AG04449 (cell line): ENCODE measurements around the gene OGFR.

Source experiments
- CTCF ChIA-PET: fragments of 350-600 bp; formaldehyde crosslinking; extraction: SDS; loops from one replicate; lab custom pipeline; 2021; ENCODE audit warnings: antibody characterized with exemption; lab: Yijun Ruan, JAX
- POLR2A ChIA-PET: fragments of 400-600, 350-600 bp; formaldehyde crosslinking; extraction: SDS; loops from one replicate; lab custom pipeline; 2020; ENCODE audit warnings: antibody characterized with exemption, inconsistent platforms; lab: Yijun Ruan, JAX
- DNase-seq: peaks from one replicate; pipeline ENCODE4 v3.0.0-alpha.2; 2010; ENCODE audit warnings: low read depth, low spot score
- H3K4me3 ChIP-seq: 2 replicates; pipeline ENCODE4 v1.5.1; 2011; ENCODE audit warnings: low read depth, mild to moderate bottlenecking, control low read depth, low read length
- TF ChIP-seq, protein P1 (sequence below): IDR thresholded peaks from one replicate; pipeline ENCODE4 v1.5.1; 2011; ENCODE audit warnings: mild to moderate bottlenecking, moderate library complexity, low read length, control low read depth, inconsistent platforms; ENCODE audit not compliant: insufficient read depth; ENCODE audit errors: missing control alignments

OGFR gene

DNA sequence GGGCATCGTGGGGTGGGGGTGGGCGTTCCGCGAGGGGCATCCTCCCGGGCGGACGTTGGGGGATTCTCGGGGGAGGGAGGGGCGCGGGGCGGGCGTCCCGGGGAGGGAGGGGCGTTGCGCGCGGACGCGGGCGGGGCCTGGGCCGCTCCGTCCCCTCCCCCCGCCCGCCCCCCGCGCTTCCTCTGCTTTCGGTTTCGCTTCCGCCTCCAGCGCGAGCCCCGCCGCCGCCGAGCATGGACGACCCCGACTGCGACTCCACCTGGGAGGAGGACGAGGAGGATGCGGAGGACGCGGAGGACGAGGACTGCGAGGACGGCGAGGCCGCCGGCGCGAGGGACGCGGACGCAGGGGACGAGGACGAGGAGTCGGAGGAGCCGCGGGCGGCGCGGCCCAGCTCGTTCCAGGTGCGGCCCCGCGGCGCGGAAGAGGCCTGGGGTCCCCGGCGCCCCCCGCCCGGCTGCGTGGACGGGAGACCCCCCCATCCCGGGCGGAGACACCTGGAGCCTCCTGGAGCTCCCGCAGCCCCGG is at the start of gene OGFR:
Gene OGFR (plus strand): TSS at position 209 of the 528 bp plus-strand sequence. CDS start 25 bp downstream, at position 234.
- ChIA-PET POLR2A (interaction anchor here (1.2 kb wide), 1 partner anchor 8 kb away, joined by 4 read pairs; the partner anchor contains the start of gene MRGBP), CTCF (interaction anchor here (0.9 to 7.8 kb wide), 5 partner anchors 8 to 305 kb away, joined by 3 to 99 read pairs (median 6); partner anchors contain the start of gene MRGBP)
- peak within 1 kb of the TSS; percentile 86 for H3K4me3 ChIP-seq
- TF ChIP-seq, protein P1, sequence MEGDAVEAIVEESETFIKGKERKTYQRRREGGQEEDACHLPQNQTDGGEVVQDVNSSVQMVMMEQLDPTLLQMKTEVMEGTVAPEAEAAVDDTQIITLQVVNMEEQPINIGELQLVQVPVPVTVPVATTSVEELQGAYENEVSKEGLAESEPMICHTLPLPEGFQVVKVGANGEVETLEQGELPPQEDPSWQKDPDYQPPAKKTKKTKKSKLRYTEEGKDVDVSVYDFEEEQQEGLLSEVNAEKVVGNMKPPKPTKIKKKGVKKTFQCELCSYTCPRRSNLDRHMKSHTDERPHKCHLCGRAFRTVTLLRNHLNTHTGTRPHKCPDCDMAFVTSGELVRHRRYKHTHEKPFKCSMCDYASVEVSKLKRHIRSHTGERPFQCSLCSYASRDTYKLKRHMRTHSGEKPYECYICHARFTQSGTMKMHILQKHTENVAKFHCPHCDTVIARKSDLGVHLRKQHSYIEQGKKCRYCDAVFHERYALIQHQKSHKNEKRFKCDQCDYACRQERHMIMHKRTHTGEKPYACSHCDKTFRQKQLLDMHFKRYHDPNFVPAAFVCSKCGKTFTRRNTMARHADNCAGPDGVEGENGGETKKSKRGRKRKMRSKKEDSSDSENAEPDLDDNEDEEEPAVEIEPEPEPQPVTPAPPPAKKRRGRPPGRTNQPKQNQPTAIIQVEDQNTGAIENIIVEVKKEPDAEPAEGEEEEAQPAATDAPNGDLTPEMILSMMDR: no peak
- DNase-seq: no peak

GRCh38 chr20:62754991-62755356 is 49.7 kb upstream of the OGFR start:
- DNase-seq: no peak
- ChIA-PET POLR2A (no interaction called here), CTCF (interaction anchor here (1.5 kb wide), 1 partner anchor 53 kb away, joined by 3 read pairs; no protein-coding TSS in a partner anchor)
- H3K4me3 ChIP-seq: no peak overlapping the region
- TF ChIP-seq, protein P1: no peak

DNA sequence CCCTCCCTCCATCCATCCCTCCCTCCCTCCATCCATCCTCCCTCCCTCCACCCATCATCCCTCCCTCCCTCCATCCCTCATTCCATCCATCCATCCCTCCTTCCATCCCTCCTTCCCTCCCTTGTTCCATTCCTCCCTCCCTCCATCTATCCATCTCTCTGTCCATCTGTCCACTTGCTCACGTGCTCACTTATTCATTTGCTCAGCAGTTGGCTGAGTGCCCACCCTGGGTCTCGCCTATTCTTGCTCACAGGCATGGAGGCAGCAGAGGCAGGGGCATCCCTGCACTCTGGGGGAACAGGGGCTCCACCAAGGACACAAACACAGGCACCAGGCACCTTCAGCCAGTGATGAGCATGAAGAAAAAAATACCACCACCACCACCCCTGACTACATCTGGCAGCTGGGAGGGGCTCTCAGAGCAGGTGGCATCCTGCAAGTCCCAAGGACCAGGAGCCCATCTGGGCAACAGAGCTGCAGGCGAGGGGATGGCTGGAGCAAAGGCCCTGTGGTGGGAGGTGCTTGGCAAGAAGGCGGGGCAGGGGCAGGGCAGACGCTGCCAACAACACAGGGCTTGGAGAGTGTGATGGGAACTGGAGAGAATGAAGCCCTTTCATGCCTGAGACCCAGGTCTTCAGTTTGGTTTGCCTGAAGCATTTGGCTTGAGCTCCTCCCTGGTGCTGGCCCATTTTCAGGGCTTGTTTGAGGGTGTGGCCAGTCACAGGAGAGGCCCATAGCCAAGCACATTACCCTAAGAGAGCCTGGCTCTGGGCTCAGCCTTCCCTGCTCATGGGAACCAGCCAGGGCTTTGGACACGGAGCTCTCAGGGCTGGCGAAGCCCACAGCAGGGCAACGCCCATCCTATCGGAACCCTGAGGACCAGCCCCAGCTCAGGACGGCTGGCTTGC is 48.6 kb upstream of the OGFR start:
- POLR2A ChIA-PET: no interaction called here

GRCh38 chr20:62758226-62758912 is 46.3 kb upstream of the OGFR start:
- no peak overlapping the region for H3K4me3 ChIP-seq
- DNase-seq: no peak
- POLR2A ChIA-PET: no interaction called here
- TF ChIP-seq, protein P1: no peak
- CTCF ChIA-PET: no interaction called here

More for the DNA sequence above, 48.6 kb upstream of the OGFR start:
- H3K4me3 ChIP-seq: no peak overlapping the region
- DNase-seq: no peak
- CTCF ChIA-PET: interaction anchor here (1.0 kb wide), 1 partner anchor 35 kb away, joined by 4 read pairs; no protein-coding TSS in a partner anchor
- TF ChIP-seq, protein P1: no peak

GRCh38 chr20:62759981-62760431 is 44.6 kb upstream of the OGFR start:
- DNase-seq: no peak
- ChIA-PET POLR2A (no interaction called here), CTCF (no interaction called here)

More at GRCh38 chr20:62759981-62760431, 44.6 kb upstream of the OGFR start:
- H3K4me3 ChIP-seq: no peak overlapping the region
- TF ChIP-seq, protein P1: no peak
